DMS 273 (cell line): Measurements from ENCODE around the gene SGF29.
A peak's percentile ranks its signal among the peaks of the same experiment; 100 is the strongest.
"Not testable (repeated sequence)": the region's sequence is repeated elsewhere in the genome, so short reads cannot be mapped to it uniquely, and the experiment has no call there.

Experiments used
- DNase-seq: peaks from one replicate; lab custom pipeline; 2025; ENCODE audit not compliant: unreplicated experiment; lab: John Stamatoyannopoulos, UW

SGF29 gene

GRCh38 chr16:28532940-28533647 is 20.6 kb upstream of the SGF29 start:
- DNase-seq = no peak

DNA sequence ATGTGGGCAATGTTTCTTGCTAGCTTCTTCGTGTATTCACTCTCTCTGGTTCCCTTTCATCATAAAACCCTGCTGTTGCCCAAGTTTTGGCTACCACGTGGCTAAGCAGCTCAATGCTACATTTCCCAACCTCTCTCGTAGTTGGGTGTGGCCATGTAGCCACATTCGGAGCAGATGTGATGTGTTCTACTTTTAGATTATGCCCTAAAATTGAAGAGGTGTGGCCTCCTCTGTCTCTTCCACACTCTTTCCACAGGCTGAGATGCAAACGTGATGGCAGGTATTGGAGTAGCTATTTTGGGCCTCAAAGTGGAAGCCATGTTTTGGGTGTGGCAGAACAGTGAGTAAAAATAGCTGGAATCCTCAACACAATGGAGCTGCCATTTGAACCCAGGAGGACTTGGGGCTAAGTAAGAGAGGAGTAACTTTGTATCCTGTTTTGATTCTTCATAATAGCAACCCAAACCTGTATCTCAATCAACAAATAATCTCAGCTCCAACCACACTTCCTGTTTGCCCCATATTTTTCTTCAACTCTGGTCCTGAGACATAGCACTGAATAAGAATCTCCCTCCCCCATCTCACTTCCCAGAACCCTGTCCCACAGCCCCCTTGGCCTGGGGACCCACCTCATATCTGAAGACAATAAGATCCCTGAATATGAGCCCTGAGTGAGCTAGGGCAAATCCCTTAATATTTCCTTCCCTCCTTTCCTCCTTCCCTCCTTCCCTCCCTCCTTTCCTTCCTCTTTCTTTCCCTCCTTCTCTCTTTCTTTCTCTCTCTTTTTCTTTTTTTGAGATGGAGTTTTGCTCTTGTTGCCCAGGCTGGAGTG is 19.0 kb upstream of the SGF29 start:
- DNase-seq = no peak

- DNase-seq = peak; percentile 25
Observed at GRCh38 chr16:28537076-28537475, 16.6 kb upstream of the SGF29 start.

DNA sequence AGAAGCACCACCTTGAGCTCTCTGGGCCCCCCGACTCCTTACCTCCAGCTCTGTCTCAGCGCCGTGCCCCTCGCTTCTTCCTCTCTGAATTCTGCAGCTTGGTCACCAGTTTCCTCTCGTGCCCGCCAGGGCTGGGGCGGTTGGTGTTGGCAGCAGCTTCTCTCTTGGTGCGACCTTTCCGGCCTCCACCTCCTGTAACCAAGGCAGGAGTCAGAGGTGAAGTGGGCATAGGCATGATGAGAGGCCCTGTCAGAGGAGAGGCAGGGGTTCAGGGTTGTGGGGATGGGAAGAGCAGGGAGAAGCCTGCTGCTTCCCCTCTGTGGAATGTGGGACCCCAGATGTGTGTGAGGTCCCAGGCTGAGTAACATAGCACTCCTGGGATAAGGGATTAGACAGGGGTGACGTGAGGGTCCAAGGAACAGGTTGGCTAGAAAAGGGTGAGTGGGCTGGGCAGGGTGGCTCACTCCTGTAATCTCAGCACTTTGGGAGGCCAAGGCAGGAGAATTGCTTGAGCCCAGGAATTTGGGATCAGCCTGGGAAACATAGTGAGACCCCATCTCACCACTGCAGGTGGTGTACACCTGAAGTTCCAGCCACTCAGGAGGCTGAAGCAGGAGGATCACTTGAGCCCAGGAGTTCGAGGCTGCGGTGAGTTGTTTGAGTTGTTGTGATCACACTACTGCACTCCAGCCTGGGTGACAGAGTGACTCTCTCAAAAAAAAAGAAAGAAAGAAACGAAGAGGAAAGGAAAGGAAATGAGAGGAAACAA is 15.6 kb upstream of the SGF29 start:
- no peak for DNase-seq

DNA sequence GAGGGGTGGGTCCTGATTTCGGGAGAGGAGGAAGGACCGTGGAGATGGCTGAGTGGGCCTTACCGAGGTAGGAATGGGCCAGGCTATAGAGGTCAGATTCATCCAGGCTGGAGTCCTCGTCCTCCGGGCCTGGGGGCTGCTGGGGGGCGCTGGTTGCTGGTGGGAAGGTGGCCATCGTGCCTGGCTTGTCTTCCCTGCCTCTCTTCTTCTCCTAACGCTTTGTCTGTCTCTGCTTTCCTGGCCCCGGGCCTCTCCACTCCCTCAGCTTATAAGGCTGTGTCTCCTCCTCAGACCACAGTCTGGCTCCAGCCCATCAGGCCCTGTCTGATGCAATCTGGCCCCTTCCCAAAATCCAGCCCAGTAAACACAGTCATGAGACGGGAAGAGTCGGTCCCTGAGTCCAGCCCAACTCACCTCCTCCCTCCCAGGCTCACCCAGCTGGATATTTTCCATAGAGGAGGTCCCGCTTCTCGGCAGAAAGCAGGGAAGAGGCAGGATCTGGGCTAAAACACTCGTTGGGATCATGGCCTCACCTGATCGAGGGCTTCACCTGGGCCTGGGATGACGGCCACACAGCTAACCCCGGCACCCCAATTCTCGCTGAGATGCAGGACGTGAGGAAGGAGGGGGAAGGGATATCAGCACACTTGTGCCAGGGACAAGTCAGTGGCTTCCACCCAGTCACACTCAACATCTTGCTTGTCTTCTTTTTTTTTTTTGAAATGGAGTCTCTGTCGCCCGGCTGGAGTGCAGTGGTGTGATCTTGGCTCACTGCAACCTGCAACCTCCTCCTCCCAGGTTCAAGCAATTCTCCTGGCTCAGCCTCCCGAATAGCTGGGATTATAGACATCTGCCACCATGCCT is 14.8 kb upstream of the SGF29 start, which contains the start of gene NUPR1:
Gene NUPR1 (minus strand): TSS at position 242 of the 864 bp plus-strand sequence. CDS start 67 bp downstream, at position 175.
- peak; percentile 96 for DNase-seq

- DNase-seq = no peak
Observed at GRCh38 chr16:28540346-28540745, 13.4 kb upstream of the SGF29 start.

DNA sequence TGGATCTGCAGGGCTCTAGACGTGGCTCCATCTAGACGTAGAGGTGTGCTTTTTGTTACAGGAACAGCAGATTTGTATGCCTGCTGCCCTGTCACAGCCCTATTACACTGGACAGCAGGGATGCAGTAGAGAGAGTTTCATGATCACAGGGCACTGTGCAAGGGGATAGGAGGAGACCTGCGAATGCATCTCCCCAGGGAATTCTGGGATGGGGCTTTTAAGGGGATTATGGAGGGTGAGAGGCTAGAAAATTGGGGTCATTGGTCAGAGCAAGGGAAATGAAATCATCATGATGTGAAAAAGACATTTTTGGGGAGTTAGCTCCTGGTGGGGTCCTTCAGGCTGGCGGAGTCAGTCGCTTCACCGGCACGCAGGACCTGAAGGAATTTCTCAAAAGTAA is 11.1 kb upstream of the SGF29 start:
- no peak for DNase-seq

DNA sequence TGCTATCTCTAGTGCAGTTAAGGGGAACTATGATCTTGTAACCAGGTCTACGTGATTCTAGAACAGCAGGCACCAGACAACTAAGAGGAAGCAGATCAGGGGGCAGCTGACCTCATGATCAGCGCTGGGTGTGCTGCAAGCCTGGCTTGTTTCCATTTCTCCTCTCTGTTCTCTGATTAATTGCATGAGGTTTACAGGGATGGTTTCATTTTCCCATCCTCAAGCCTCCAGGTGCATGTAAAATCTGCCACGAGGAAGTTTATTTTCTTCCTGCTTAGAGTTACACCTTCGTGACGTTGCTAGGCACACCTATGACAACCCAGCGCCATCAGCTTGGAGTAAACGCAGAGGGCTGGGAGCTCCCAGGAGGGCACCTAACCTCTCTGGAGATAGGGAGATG is 10.6 kb upstream of the SGF29 start:
- no peak for DNase-seq

DNA sequence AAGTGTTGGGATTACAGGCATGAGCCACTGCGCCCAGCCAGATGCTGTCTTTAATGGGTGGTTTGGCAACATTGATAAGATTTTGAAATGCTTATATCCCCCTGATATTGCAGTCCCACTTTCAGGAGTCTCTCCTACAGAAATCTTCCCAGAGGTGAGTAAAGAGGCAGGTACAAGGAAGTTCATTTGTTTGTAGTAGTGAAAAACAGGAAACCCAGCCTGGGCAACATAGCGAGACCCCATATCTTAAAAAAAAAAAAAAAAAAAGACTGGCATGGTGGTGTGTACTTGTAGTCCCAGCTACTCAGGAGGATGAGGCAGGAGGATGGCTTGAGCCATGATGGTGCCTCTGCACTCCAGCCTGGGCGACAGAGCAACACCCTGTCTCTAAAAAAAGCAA is 8.7 kb upstream of the SGF29 start:
- DNase-seq = no peak

DNA sequence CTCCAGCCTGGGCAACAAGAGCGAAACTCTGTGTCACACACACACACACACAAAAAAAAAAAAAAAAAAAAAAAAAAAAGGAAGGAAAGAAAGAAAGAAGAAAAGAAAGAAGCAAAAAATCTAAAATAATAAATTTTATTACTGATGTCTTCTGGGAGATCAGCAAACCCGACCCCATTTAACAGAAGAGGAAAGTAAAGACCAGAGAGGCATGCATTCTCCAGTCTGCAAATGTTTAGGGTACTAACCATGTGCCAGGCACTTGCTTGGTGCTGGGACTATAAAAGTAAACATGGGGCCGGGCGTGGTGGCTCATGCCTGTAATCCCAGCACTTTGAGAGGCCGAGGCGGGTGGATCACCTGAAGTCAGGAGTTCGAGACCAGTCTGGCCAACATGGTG is 7.8 kb upstream of the SGF29 start:
- not testable (repeated sequence) for DNase-seq

DNA sequence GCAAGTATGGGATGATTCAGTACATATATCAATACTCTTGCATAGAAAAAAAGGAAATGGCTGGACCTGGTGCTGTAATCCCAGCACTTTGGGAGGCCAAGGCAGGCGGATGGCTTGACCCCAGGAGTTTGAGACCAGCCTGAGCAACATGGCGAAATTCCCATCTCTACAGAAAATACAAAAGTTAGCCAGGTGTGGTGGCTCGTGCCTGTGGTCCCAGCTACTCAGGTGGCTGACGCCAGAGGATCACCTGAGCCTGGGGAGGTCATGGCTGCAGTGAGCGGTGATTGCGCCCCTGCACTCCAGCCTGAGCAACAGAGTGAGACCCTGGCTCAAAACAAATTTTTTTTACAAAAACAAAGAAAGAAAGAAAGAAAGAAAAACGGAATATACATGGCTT is 7.1 kb upstream of the SGF29 start:
- no peak for DNase-seq

GRCh38 chr16:28548306-28548802 is 5.4 kb upstream of the SGF29 start:
- no peak for DNase-seq

- peak; percentile 56 for DNase-seq
Observed at GRCh38 chr16:28549301-28549899, 4.3 kb upstream of the SGF29 start.

- DNase-seq = no peak
Observed at GRCh38 chr16:28554634-28555423, 1.1 kb downstream of the SGF29 start.

DNA sequence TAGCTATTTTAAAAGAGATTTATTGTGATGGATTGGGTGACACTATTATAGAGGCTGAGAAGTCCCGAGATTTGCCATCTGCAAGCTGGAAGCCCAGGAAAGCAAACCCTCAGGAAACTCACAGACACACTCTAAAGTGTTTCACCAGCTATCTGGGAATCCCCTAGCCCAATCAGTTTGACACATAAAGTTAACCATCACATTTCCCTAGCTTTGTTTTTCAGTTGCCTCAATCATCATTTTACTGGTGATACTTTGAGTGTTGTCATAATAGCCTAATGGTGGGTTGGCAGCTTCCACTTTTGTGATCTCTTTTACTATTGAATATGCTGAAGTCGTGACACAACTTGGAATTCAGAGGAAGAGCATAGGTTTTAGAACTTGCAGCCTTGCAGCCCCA is 1.8 kb downstream of the SGF29 start:
- no peak for DNase-seq

GRCh38 chr16:28556914-28557320 is 3.2 kb downstream of the SGF29 start:
- DNase-seq = no peak

DNA sequence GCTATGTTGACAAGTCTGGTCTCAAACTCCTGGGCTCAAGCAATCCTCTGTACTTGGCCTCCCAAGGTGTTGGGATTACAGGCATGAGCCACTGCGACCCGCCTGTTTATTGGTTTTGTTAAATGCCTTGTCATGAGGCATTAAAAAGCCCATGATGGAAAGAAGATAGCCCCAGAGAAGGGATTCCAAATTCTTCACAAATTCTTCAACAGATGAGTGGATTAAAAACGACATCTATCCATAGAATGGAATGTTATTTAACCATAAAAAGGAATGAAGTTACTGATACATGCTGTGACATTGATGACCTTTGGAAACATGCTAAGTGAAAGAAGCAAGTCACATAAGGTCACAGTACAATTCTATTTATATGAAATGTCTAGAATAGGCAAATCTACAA is 4.7 kb downstream of the SGF29 start:
- no peak for DNase-seq

DNA sequence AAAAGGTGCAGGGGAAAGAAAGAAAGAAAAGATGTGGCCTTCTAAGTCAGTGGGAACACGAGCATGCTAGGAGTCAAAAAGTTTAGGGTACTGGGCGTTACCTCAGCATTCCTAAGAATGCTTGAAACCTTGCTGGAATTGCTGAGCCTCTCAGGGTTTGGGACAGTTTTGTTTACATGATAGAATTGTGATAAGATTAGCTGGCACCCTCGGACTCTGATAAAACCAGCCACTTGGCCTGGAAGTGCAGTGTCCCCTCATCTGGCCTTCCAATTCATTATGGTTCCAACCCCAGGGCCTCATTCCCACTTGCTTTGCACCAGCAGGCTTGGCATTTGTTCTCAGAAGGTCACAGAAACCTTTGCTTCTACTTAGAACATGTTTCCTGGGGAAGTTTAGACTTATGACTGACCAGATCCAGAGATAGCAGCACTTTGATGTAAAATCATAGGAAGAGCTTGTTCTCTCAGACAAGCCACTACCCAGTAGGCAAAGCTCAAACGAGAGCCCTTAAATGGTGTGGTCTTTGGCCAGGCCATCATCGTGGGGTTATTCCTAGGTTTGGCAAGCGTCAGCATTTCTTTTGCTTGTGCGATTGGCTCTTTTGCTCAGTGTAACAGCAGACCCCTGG is 8.0 kb downstream of the SGF29 start:
- DNase-seq = no peak

- DNase-seq = no peak
Observed at GRCh38 chr16:28562199-28562598, 8.5 kb downstream of the SGF29 start.
